Measurements from ENCODE around the gene MAPK12.
A peak's percentile ranks its signal among the peaks of the same experiment; 100 is the strongest.

MAPK12 gene

DNA sequence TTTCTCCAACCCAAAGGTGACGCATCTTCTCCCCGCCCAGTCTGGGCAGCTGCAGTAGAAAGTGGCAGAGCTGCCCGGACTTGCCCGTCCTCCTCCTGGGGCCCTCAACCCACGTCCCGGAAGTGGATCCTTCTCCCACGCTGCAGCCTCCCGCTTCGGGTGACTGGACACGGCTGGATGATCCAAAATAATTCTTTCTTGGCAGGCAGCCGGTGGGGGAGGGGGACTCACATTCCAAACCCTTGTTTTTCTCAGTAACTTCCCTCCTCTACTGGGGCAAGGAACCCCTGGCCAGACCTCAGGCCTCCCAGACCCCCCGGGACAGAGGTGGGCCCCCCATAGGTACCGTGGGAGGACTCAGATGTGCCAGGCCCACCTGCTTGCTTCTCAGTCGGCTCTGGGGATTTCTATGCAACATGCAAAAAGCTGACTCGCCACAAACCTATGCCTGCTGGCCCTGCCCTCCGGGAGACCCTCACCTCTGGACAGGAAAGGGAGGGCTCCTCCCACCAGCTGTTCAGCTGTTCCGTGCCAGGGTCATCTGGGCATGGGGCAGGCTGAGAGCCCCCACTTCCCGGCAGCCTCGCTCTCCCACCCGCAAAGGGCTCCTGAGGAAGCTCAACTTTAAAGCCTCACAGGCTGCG, 44.6 kb upstream of the MAPK12 start:
- peak overlapping the region; percentile 95 for H3K27ac ChIP-seq
- peak overlapping the region; percentile 94 for H3K4me2 ChIP-seq (ENCODE audit: low read length)
- H3K36me3 ChIP-seq (ENCODE audit: control insufficient read depth, insufficient read depth, low read length) = no peaks in the 10 kb centered on the region
- no peaks in the 10 kb centered on the region for H3K9me3 ChIP-seq (ENCODE audit: control insufficient read depth, low read length)
- H3K4me1 ChIP-seq = peaks cover 23% of the 10 kb centered on the region
- no peak for TF ChIP-seq CTCF (IDR thresholded peaks at IDR 0.05)
- H3K79me2 ChIP-seq = peaks cover 18% of the 10 kb centered on the region
- H2AFZ ChIP-seq = no peak overlapping the region
- H3K9ac ChIP-seq = no peak overlapping the region
- no peaks in the 10 kb centered on the region for H3K27me3 ChIP-seq (ENCODE audit: control insufficient read depth, insufficient read depth, low read length)
- H3K4me3 ChIP-seq (ENCODE audit: low read depth, low read length) = peak overlapping the region; percentile 76

DNA sequence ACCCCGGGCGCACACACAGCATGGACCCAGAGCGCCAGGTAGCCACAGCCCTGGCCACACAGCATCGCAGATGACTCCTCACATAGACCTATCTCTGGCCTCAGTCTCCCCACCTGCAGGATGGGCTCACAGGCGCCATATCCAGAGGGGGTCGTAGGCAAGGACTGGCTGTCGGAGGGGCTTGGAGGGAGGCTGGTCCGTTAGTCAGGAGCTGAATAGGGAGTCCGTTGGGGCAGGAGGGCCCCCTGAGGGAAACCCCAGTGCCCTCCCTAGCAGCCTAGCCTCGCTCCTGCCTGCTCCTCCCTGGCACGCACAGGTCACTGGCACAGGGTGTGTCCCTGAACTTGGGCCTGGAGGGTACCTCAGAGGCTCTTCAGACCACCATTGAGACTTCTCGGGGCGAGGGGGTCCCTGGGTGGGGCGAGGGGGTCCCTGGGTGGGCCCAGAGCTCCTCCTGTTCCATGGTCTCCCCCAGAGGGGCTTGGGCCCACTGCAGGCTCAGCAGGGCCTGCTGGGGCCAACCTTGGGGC, 44.0 kb upstream of the MAPK12 start:
- H2AFZ ChIP-seq = no peak overlapping the region
- H3K4me1 ChIP-seq = peaks cover 23% of the 10 kb centered on the region
- peaks cover 23% of the 10 kb centered on the region for H3K79me2 ChIP-seq
- no peaks in the 10 kb centered on the region for H3K9me3 ChIP-seq (ENCODE audit: control insufficient read depth, low read length)
- no peak for TF ChIP-seq CTCF (IDR thresholded peaks at IDR 0.05)
- H3K4me2 ChIP-seq (ENCODE audit: low read length) = peak overlapping the region; percentile 94
- H3K27me3 ChIP-seq (ENCODE audit: control insufficient read depth, insufficient read depth, low read length) = no peaks in the 10 kb centered on the region
- peak overlapping the region; percentile 76 for H3K4me3 ChIP-seq (ENCODE audit: low read depth, low read length)
- no peaks in the 10 kb centered on the region for H3K36me3 ChIP-seq (ENCODE audit: control insufficient read depth, insufficient read depth, low read length)
- peak overlapping the region; percentile 95 for H3K27ac ChIP-seq
- no peak overlapping the region for H3K9ac ChIP-seq

- Histone ChIP-seq H3K79me2 (peaks cover 26% of the 10 kb centered on the region), H3K27ac (peak overlapping the region; percentile 95), H3K9me3 (ENCODE audit: control insufficient read depth, low read length) (no peaks in the 10 kb centered on the region), H3K4me1 (peaks cover 23% of the 10 kb centered on the region), H3K36me3 (ENCODE audit: control insufficient read depth, insufficient read depth, low read length) (no peaks in the 10 kb centered on the region), H3K4me3 (ENCODE audit: low read depth, low read length) (no peak overlapping the region), H3K4me2 (ENCODE audit: low read length) (peak overlapping the region; percentile 94), H2AFZ (no peak overlapping the region), H3K9ac (no peak overlapping the region), H3K27me3 (ENCODE audit: control insufficient read depth, insufficient read depth, low read length) (no peaks in the 10 kb centered on the region)
- no peak for TF ChIP-seq CTCF (IDR thresholded peaks at IDR 0.05)
These were observed 43.3 kb upstream of the MAPK12 start for GRCh38 chr22:50304528-50305392.

DNA sequence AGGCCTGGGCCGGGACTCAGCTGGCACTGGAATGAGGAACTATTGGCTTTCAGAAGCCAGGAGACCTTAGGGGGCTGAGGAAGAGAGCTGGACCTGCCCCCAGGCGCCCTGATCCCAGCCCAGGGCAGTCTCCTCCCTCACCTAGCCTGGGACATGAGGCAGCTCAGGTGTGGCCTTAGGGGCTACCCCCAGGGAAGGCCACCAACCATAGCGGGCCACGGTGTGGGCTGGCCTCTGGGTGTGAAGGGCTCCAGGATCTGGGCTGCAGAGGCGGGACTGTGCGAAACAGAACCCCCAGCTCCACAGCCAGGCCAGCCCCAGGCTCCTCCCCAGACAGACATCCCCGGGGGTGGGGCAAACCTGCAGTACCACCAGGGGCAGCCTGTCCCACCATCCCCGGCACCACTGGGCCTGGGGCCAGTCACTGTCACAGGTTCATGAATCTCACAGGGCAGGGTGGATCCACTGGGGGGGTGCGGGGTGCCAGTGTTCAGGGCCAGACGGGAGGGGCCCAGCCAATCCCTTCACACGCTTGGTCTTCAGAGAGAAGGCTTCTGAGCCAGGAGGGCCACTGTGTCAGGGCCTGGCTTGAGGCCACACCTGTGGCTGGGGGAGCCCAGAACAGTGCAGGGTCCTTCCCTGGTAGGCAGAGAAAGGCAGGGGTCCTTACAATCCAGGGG, 42.5 kb upstream of the MAPK12 start:
- peaks cover 23% of the 10 kb centered on the region for H3K4me1 ChIP-seq
- H3K27ac ChIP-seq = peak overlapping the region; percentile 95
- no peaks in the 10 kb centered on the region for H3K27me3 ChIP-seq (ENCODE audit: control insufficient read depth, insufficient read depth, low read length)
- H3K4me2 ChIP-seq (ENCODE audit: low read length) = peak overlapping the region; percentile 62
- H3K4me3 ChIP-seq (ENCODE audit: low read depth, low read length) = peak overlapping the region; percentile 33
- no peak overlapping the region for H2AFZ ChIP-seq
- H3K36me3 ChIP-seq (ENCODE audit: control insufficient read depth, insufficient read depth, low read length) = no peaks in the 10 kb centered on the region
- peaks cover 26% of the 10 kb centered on the region for H3K79me2 ChIP-seq
- no peaks in the 10 kb centered on the region for H3K9me3 ChIP-seq (ENCODE audit: control insufficient read depth, low read length)
- H3K9ac ChIP-seq = no peak overlapping the region
- no peak for TF ChIP-seq CTCF (IDR thresholded peaks at IDR 0.05)
